K562 (cell line): ENCODE measurements around the gene PLXND1. TPM values are rescaled to one million over a fixed set of nuclear protein-coding genes. Genes with fewer than 3 reads are reported as not detected.

Experiments used
- ARID3B ChIP-seq: fragments of 250-450 bp; sonication (Bioruptor Pico); IDR thresholded peaks from 2 replicates; pipeline ENCODE4 v1.4.0; 2020; ENCODE audit warnings: borderline replicate concordance
- BCL6 ChIP-seq: fragments of 250-450 bp; sonication (Bioruptor Pico); IDR thresholded peaks from 2 replicates; pipeline ENCODE4 v1.4.0; 2020
- CREM ChIP-seq: IDR thresholded peaks from 2 replicates; pipeline ENCODE4 v1.6.1; 2014; ENCODE audit warnings: antibody characterized with exemption, low read depth
- GABPB2 ChIP-seq: fragments of 250-450 bp; sonication (Bioruptor Pico); conservative IDR thresholded peaks from 2 replicates; pipeline ENCODE4 v1.5.1; 2021; ENCODE audit warnings: mild to moderate bottlenecking
- JUN ChIP-seq, 2 experiments: sonication (generic) in 1 of 2; formaldehyde crosslinking in 1 of 2; IDR thresholded peaks; 2 replicates each; pipeline versions ENCODE4 v1.6.1 to v1.8.0; 2012 to 2022; ENCODE audit warnings: borderline replicate concordance in 2 of 2, mild to moderate bottlenecking in 2 of 2, improper control_type of control experiment in 1 of 2, low read depth in 1 of 2, low read length in 1 of 2, missing genetic modification reagents in 1 of 2
- LARP7 ChIP-seq: fragments of 450-650 bp; IDR thresholded peaks from 2 replicates; pipeline ENCODE4 v1.6.1; 2016
- MYBL2 ChIP-seq, 2 experiments: fragments of 450-650 bp in 1 of 2; sonication (generic) in 1 of 2; formaldehyde crosslinking in 1 of 2; IDR thresholded peaks; 2 replicates each; pipeline versions ENCODE4 v1.6.1 to v1.8.1; 2017 to 2022; ENCODE audit warnings: borderline replicate concordance in 1 of 2, inconsistent platforms in 1 of 2, low read depth in 1 of 2, mild to moderate bottlenecking in 1 of 2, missing genetic modification reagents in 1 of 2, moderate library complexity in 1 of 2
- SMARCC2 ChIP-seq: fragments of 450-650 bp; IDR thresholded peaks from 2 replicates; pipeline ENCODE4 v1.6.1; 2017; ENCODE audit warnings: antibody characterized with exemption, moderate library complexity, mild to moderate bottlenecking, low read depth
- TAL1 ChIP-seq: fragments of 450-650 bp; IDR thresholded peaks from 2 replicates; pipeline ENCODE4 v1.6.1; 2016; ENCODE audit warnings: mild to moderate bottlenecking
- ZFX ChIP-seq: sonication (generic); formaldehyde crosslinking; IDR thresholded peaks from 2 replicates; pipeline ENCODE4 v1.8.0; 2022; ENCODE audit warnings: mild to moderate bottlenecking, missing genetic modification reagents, moderate library complexity
- ZNF592 ChIP-seq: fragments of 450-650 bp; IDR thresholded peaks from 2 replicates; pipeline ENCODE4 v1.6.1; 2017; ENCODE audit warnings: antibody characterized with exemption, mild to moderate bottlenecking
- ZNF699 ChIP-seq: fragments of 250-450 bp; sonication (Bioruptor Pico); IDR thresholded peaks from 2 replicates; pipeline ENCODE4 v1.8.0; 2021; ENCODE audit warnings: mild to moderate bottlenecking, moderate library complexity; ENCODE audit not compliant: insufficient replicate concordance
- ZNF707 ChIP-seq: fragments of 250-450 bp; sonication (Bioruptor Pico); conservative IDR thresholded peaks from 2 replicates; pipeline ENCODE4 v1.8.0; 2022; ENCODE audit warnings: inconsistent platforms, mild to moderate bottlenecking, moderate library complexity
- polyA plus RNA-seq, 8 experiments: library from polyadenylated mRNA; depleted of rRNA in 4 of 8; stranded (reverse) in 5 of 8; unstranded in 3 of 8; fragments of >200 nt; fragmentation: Nextera tagmentation in 2 of 8; fragmentation: Illumina TruSeq in 1 of 8; extraction: Ambion mirVana in 2 of 8; extraction: Trizol in 1 of 8; gene quantifications; 2 replicates each; pipeline versions ENCODE4 v1.2.1 to v1.2.3, GENCODE V29; 2011 to 2014; ENCODE audit warnings: inconsistent platforms in 1 of 8, missing spikeins in 1 of 8
- total RNA-seq, 7 experiments: library from RNA; depleted of rRNA in 6 of 7; stranded (reverse); fragments of >200 nt in 6 of 7; fragmentation: Illumina TruSeq in 2 of 7; extraction: Trizol in 2 of 7; gene quantifications; 2 replicates each; pipeline versions ENCODE4 v1.2.1 to v1.2.3, GENCODE V29; 2011 to 2021; ENCODE audit warnings: low replicate concordance in 1 of 7

Gene PLXND1
- total and polyA plus RNA-seq, 9 of the 15 experiments (the other 6 are each of a cell fraction or from before 2014, with no cell fraction given) = 0.34 to 28.8 (median 14.0) TPM

GRCh38 chr3:129599607-129600006 is 6.9 kb downstream of the PLXND1 start (continued):
- TF ChIP-seq JUN (IDR thresholded peaks at IDR 0.05; ENCODE audit: borderline replicate concordance, low read depth, low read length) (no peak), JUN (CRISPR knock-in tag; IDR thresholded peaks at IDR 0.05; ENCODE audit: borderline replicate concordance) (0 out of 2 replicates have a peak, but pooled peaks have one; percentile 82), BCL6 (CRISPR knock-in tag) (no peak), ZNF707 (CRISPR knock-in tag) (no peak), ZNF699 (CRISPR knock-in tag) (no peak), ZNF592 (peak; percentile 65; the same call in 1 of the 2 replicates), ZFX (CRISPR knock-in tag) (peak; percentile 69), CREM (peak; percentile 48), LARP7 (no peak), TAL1 (peak; percentile 29; the same call in 1 of the 2 replicates), GABPB2 (CRISPR knock-in tag) (no peak), SMARCC2 (no peak), MYBL2 (IDR thresholded peaks at IDR 0.05; ENCODE audit: low read depth) (no peak), MYBL2 (CRISPR knock-in tag; IDR thresholded peaks at IDR 0.05; ENCODE audit: borderline replicate concordance) (no peak), ARID3B (CRISPR knock-in tag) (no peak)
